ENCODE measurements around the gene CKAP5.

DNA sequence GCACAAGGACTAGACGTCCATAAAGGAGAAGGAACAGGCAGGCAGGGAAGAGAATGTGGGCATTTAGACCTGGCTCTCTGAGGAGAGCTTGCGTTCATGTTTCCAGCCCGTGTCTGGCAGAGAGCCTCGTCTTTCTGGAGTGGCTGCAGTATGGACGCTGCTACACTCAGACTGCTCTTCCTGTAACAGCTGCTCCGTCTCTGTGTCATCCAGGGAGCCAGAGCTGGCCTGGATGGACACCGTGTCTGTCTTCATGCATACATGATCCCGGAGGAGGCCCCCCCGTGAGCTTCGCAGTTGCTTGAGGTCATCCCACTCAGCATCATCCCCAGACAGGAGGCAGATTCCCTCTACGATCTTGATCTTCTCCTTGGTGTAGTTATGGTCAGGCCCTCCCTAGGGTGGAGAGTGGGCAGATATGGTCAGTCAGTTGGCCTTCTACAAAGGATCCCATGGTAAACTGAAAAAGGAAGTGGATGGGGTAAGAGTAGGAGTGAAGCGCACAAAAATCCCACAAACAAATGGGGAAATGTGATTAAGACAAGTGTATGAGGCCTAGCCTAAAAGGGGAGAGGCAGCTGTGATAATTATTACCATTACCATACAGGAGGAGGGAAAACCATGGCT lies 13.0 kb upstream of the CKAP5 start:
- TF ChIP-seq, protein P1, sequence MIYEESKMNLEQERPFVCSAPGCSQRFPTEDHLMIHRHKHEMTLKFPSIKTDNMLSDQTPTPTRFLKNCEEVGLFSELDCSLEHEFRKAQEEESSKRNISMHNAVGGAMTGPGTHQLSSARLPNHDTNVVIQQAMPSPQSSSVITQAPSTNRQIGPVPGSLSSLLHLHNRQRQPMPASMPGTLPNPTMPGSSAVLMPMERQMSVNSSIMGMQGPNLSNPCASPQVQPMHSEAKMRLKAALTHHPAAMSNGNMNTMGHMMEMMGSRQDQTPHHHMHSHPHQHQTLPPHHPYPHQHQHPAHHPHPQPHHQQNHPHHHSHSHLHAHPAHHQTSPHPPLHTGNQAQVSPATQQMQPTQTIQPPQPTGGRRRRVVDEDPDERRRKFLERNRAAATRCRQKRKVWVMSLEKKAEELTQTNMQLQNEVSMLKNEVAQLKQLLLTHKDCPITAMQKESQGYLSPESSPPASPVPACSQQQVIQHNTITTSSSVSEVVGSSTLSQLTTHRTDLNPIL (CRISPR knock-in tag; IDR thresholded peaks at IDR 0.05; ENCODE audit: low read depth): no peak
- TF ChIP-seq ZNF70 (CRISPR knock-in tag; IDR thresholded peaks at IDR 0.05) (no peak), ZC3H10 (CRISPR knock-in tag; IDR thresholded peaks at IDR 0.05) (no peak)
- TF ChIP-seq, protein P2, sequence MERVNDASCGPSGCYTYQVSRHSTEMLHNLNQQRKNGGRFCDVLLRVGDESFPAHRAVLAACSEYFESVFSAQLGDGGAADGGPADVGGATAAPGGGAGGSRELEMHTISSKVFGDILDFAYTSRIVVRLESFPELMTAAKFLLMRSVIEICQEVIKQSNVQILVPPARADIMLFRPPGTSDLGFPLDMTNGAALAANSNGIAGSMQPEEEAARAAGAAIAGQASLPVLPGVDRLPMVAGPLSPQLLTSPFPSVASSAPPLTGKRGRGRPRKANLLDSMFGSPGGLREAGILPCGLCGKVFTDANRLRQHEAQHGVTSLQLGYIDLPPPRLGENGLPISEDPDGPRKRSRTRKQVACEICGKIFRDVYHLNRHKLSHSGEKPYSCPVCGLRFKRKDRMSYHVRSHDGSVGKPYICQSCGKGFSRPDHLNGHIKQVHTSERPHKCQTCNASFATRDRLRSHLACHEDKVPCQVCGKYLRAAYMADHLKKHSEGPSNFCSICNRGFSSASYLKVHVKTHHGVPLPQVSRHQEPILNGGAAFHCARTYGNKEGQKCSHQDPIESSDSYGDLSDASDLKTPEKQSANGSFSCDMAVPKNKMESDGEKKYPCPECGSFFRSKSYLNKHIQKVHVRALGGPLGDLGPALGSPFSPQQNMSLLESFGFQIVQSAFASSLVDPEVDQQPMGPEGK (CRISPR knock-in tag; IDR thresholded peaks at IDR 0.05; ENCODE audit: borderline replicate concordance): no peak
